Activated CD4-positive, alpha-beta T cell treated with anti-CD3 and anti-CD28 coated beads for 4 hours (primary cell): ENCODE data around the gene FRS3.
"Not testable (repeated sequence)": the region's sequence is repeated elsewhere in the genome, so short reads cannot be mapped to it uniquely, and the experiment has no call there.

ENCODE experiments used
- DNase-seq, 2 donors: peaks; one replicate each; pipeline ENCODE4 v3.0.0-alpha.2; 2020

The FRS3 gene

GRCh38 chr6:41768545-41769308 is 11.0 kb downstream of the FRS3 start:
- DNase-seq: no peak

- no peak for DNase-seq
These were observed 12.4 kb downstream of the FRS3 start for GRCh38 chr6:41767112-41767833.

- not testable (repeated sequence) for DNase-seq
These were observed 13.5 kb downstream of the FRS3 start for GRCh38 chr6:41766043-41766664.

- no peak for DNase-seq
These were observed 16.2 kb downstream of the FRS3 start for GRCh38 chr6:41763470-41763869.

GRCh38 chr6:41759905-41760579 is 19.7 kb downstream of the FRS3 start:
- no peak for DNase-seq

GRCh38 chr6:41759106-41759904 is 20.4 kb downstream of the FRS3 start:
- no peak for DNase-seq

- no peak for DNase-seq
These were observed 21.1 kb downstream of the FRS3 start for GRCh38 chr6:41758641-41759035.

GRCh38 chr6:41757931-41758640 is 21.6 kb downstream of the FRS3 start:
- DNase-seq: peak in 1 of 2 donors; percentile 23

- no peak for DNase-seq
These were observed 22.4 kb downstream of the FRS3 start for GRCh38 chr6:41757271-41757670.

- no peak for DNase-seq
These were observed 23.3 kb downstream of the FRS3 start for GRCh38 chr6:41756354-41756753.

- no peak for DNase-seq
These were observed 23.8 kb downstream of the FRS3 start for GRCh38 chr6:41755895-41756294.

GRCh38 chr6:41750374-41750773 is 29.3 kb downstream of the FRS3 start:
- no peak for DNase-seq

- no peak for DNase-seq
These were observed 31.2 kb downstream of the FRS3 start for GRCh38 chr6:41748542-41748941.

- DNase-seq: no peak
These were observed 31.6 kb downstream of the FRS3 start for GRCh38 chr6:41748102-41748477.

GRCh38 chr6:41747256-41748101 is 32.2 kb downstream of the FRS3 start, which contains the start of gene PGC:
Gene PGC (minus strand): TSS chr6:41747397. CDS start chr6:41747334, 63 bp downstream.
- no peak for DNase-seq

GRCh38 chr6:41746107-41746506 is 33.6 kb downstream of the FRS3 start:
- no peak for DNase-seq

- DNase-seq: no peak
These were observed 35.4 kb downstream of the FRS3 start for GRCh38 chr6:41744236-41744787.

GRCh38 chr6:41743406-41744235 is 36.1 kb downstream of the FRS3 start:
- DNase-seq: no peak
